Right cardiac atrium (tissue), 5 donors: ENCODE measurements around the gene HTR3C. TPM values are rescaled to one million over a fixed set of nuclear protein-coding genes. Genes with fewer than 3 reads are reported as not detected.
"Not testable (repeated sequence)": the region's sequence is repeated elsewhere in the genome, so short reads cannot be mapped to it uniquely, and the experiment has no call there.

ENCODE experiments used
- ATAC-seq, 2 donors: fragments of 200-7000 bp; cut with Tn5 transposase; one replicate each; pipeline versions ENCODE4 v1.8.0 to v1.9.1; 2020; ENCODE audit warnings: moderate library complexity in 2 of 2, mild to moderate bottlenecking in 1 of 2
- DNase-seq, 3 donors: peaks; one replicate each; pipeline ENCODE4 v3.0.0-alpha.2; 2020
- H3K27ac ChIP-seq: one replicate; pipeline ENCODE4 v1.5.1; 2013; ENCODE audit warnings: mild to moderate bottlenecking, low read length, control low read depth, moderate library complexity
- H3K27me3 ChIP-seq: one replicate; pipeline ENCODE4 v1.6.1; 2013; ENCODE audit not compliant: control insufficient read depth, insufficient read depth
- H3K4me1 ChIP-seq: one replicate; pipeline ENCODE4 v1.6.1; 2013; ENCODE audit warnings: low read length; ENCODE audit not compliant: control insufficient read depth, insufficient read depth
- H3K4me3 ChIP-seq: one replicate; pipeline ENCODE4 v1.5.1; 2013; ENCODE audit warnings: low read length, control low read depth
- H3K9me3 ChIP-seq: one replicate; pipeline ENCODE4 v1.6.1; 2013; ENCODE audit warnings: low read length; ENCODE audit not compliant: control insufficient read depth
- WGBS: extraction: QIAGEN DNeasy Blood & Tissue Kit; methylation state at CpG from one replicate; pipeline ENCODE4 v1.1.7; 2013; 5-methylcytosine and 5-hydroxymethylcytosine counted together
- intact Hi-C, 4 donors: fragments of 100-400 bp; cut with DNase I; formaldehyde crosslinking; loops; one replicate each; pipeline versions ENCODE4 v1.11.0 to v1.14.0; 2022 to 2023
- polyA plus RNA-seq: library from polyadenylated mRNA; stranded (reverse); fragments of 200-250 nt; gene quantifications from one replicate; pipeline ENCODE4 v1.2.3, GENCODE V29; 2013
- total RNA-seq, 4 donors: library from RNA; stranded (reverse); fragmentation: NEBNext Ultra II Directional; extraction: Animal tissue kit (Norgen Biotek cat#: 25700); gene quantifications; one replicate each; pipeline ENCODE4 v1.2.1, GENCODE V29; 2021
- donor health status: healthy with polysubstance abuse.
- donor health status: DM: no; HTN: yes; CAD: no.
- donor health status: DM: no; HTN: no; CAD: no.
- donor health status: DM: no; HTN: yes; CAD: no; lungs with severe emphysema.
- donor health status: DM: yes; HTN: yes; CAD: no.

Gene HTR3C
- total and polyA plus RNA-seq, 5 donors, result not detected

DNA sequence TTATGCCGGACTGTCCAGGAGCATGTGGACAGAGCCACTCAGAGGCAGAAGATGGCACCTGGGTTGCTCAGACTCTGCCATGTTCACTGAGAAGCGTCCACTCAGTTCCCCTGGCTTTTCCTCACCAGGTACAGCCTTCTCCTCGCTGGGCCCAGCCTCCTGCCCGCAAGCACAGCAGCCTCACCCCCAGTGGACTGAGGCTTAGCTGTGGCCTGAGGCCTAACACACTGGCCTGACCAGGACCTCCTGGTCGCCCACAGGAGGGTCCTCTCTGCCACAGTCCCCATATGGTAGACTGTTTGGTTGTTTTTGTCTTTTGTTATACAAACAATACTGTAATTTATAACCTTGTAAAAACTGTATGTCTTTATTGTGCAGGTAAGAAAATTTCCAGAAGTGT, 15.5 kb downstream of the HTR3C start:
- ATAC-seq (no peak), DNase-seq (no peak)
- Histone ChIP-seq H3K27ac (no peak overlapping the region), H3K4me1 (no peaks in the 10 kb centered on the region), H3K27me3 (no peaks in the 10 kb centered on the region), H3K9me3 (no peaks in the 10 kb centered on the region), H3K4me3 (no peak overlapping the region)
- 91% methylated on average over 5 of the region's 5 CpGs for WGBS
- intact Hi-C loops, result no loop called here

DNA sequence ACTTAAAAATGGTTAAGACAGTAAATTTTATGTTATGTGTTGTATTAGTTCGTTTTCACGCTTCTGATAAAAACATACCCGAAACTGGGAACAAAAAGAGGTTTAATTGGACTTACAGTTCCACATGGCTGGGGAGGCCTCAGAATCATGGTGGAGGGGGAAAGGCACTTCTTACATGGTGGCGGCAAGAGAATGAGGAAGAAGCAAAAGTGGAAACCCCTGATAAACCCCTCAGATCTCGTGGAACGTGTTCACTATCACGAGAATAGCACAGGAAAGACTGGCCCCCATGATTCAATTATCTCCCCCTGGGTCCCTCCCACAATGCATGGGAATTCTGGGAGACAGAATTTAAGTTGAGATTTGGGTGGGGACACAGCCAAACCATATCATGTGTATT, 18.3 kb downstream of the HTR3C start:
- H3K27me3 ChIP-seq, H3K4me1 ChIP-seq, H3K9me3 ChIP-seq, DNase-seq, H3K4me3 ChIP-seq, intact Hi-C loops, ATAC-seq, H3K27ac ChIP-seq: not testable (repeated sequence)
- 87% methylated on average over 7 of the region's 7 CpGs for WGBS

DNA sequence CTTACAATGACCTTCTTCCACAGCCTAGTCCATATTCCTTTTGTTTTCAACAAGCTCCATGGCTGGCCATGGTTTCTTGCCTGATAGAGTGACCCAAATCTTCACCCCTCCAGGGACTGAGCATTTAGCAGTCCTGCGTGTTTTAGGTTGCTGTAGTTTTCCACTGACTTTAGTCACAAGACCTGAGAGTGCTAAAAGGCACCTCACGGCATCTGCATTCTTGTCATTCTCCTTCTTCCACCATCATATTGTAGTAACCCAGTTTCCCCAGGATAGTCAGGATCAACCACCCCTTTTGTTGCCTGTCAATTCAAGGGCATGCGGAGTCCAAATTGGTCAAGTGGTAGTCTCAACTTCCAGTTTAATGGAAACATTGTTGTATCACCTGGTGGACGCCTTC, 20.8 kb downstream of the HTR3C start:
- intact Hi-C loops, result no loop called here
- ATAC-seq, result no peak
- Histone ChIP-seq H3K27me3 (no peaks in the 10 kb centered on the region), H3K27ac (no peak overlapping the region), H3K4me1 (no peaks in the 10 kb centered on the region), H3K9me3 (no peaks in the 10 kb centered on the region), H3K4me3 (no peak overlapping the region)
- no peak for DNase-seq
- WGBS, result 77% methylated on average over 4 of the region's 4 CpGs

DNA sequence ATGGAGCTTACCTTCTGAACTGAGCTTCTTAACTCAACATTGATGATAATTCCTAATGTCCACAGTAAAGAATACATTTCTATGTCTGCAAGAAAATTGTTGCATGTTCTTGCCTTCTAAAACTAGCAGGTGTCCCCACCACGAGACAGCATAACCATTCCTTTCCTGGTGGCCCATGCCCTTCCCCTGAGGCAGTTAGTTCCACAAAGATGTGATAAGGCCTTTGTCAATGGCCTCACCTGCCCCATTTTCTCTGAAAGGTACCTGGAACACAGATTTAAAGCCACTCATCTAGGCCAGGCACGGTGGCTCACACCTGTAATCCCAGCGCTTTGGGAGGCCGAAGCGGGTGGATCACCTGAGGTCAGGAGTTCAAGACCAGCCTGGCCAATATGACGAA, 23.1 kb downstream of the HTR3C start:
- Histone ChIP-seq H3K4me3 (no peak overlapping the region), H3K27ac (no peak overlapping the region), H3K4me1 (no peaks in the 10 kb centered on the region), H3K9me3 (no peaks in the 10 kb centered on the region), H3K27me3 (no peaks in the 10 kb centered on the region)
- no peak for ATAC-seq
- intact Hi-C loops, result no loop called here
- DNase-seq, result no peak
- 91% methylated on average over 6 of the region's 6 CpGs for WGBS

DNA sequence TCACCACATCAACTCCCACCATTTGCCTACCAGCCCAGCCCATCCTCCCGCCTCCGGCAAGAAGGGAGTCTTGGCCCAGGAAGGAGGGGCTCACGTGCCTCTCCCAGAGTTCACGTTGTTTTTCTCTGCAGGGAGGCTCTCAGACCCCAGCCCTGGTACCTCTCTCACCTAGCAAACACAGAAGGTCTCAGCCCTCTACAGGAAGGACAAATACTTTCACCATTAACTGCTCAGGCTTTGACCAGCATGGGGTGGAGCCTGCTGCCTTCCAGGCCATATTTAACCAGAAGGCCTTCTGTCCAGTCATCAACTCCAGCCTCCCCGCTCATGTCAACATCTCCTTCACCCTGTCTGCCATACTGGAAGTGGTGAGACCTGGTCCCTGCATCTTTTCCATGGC, 25.0 kb downstream of the HTR3C start:
- no peaks in the 10 kb centered on the region for H3K9me3 ChIP-seq
- H3K4me1 ChIP-seq, result no peaks in the 10 kb centered on the region
- 64% methylated on average over 5 of the region's 5 CpGs for WGBS
- intact Hi-C loops, result no loop called here
- no peak for DNase-seq
- no peak for ATAC-seq
- no peak overlapping the region for H3K27ac ChIP-seq
- H3K4me3 ChIP-seq, result no peak overlapping the region
- no peaks in the 10 kb centered on the region for H3K27me3 ChIP-seq

DNA sequence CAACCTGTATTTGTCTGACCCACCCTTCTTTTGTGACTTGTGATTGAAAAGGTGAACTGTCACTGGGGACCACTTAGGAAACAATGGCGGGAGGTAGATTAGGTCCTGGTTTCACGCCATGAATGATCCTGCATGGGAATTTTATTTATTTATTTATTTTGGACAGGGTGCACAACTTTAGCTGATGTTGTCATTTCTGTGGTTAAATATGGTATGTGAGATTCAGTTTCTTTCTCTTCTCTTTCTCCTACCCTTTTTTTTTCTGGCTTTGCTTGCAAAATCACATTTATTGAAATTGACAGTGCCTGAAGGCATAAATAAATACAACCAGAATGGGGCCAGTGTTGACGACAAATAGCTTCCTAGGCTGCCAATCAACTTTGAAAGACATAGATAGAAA, 26.0 kb downstream of the HTR3C start:
- H3K4me3 ChIP-seq, result no peak overlapping the region
- 71% methylated on average over 3 of the region's 3 CpGs for WGBS
- intact Hi-C loops, result no loop called here
- DNase-seq (no peak), ATAC-seq (no peak)
- no peaks in the 10 kb centered on the region for H3K9me3 ChIP-seq
- H3K27me3 ChIP-seq, result no peaks in the 10 kb centered on the region
- H3K4me1 ChIP-seq, result no peaks in the 10 kb centered on the region
- no peak overlapping the region for H3K27ac ChIP-seq

DNA sequence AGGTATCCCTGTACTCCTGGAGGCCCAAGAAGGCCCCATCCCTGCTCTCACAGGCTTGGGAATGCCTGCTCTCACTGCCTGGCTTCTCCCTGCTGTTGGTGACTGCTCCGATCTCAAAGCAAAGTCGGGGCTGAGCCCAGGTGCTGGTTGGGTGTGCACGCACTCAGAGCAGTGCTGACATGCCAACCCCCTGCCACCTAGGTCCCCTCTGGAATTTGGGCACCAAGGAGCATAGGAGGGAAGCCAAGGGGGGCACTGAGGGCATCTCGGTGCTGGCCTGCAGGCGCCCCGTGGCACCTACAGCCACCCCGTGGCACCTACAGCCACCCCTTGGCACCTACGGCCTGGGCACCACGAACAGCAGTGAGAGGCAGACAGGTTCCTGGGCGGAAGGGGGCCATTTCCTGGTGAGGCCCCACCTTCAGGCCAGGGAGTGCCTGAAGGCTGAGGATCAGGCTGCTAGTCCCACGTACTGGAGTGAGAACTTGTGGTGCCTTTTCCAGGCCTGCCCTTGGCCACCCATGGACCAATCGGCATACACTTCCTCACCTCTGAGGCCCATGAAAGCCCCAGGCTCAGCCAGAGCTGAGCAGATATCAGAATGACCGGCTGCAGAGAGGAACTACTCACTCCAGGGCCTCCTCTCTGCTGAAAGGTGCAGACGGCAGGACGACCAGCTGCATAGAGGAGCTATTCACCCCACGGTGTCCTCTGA, 28.4 kb downstream of the HTR3C start:
- WGBS, result 80% methylated on average over 16 of the region's 16 CpGs
- ATAC-seq, result no peak
- no peak overlapping the region for H3K4me3 ChIP-seq
- H3K4me1 ChIP-seq, result no peaks in the 10 kb centered on the region
- H3K27me3 ChIP-seq, result no peaks in the 10 kb centered on the region
- intact Hi-C loops, result no loop called here
- DNase-seq, result no peak
- no peaks in the 10 kb centered on the region for H3K9me3 ChIP-seq
- H3K27ac ChIP-seq, result no peak overlapping the region

DNA sequence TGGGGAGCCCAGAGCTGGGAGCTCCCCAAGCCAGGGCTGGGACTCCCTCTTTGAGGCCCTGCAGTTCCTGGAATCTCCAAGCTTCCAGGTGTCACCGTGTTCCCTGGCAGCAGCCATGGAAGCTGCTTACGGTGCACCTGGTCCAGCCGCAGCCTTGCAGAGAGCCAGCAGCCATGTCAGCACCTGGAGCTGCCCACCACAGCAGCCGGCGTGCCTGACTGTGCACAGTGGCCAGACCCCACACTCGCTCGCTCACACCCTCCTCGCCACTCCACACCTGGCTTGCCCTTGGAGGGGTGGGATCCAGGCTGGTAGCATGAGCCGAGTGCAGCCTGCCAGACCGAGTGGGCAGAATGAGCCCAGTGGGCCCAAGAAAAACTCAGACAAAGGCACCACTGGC, 29.2 kb downstream of the HTR3C start:
- no peak overlapping the region for H3K4me3 ChIP-seq
- DNase-seq (no peak), ATAC-seq (no peak)
- no peak overlapping the region for H3K27ac ChIP-seq
- intact Hi-C loops, result no loop called here
- no peaks in the 10 kb centered on the region for H3K27me3 ChIP-seq
- no peaks in the 10 kb centered on the region for H3K9me3 ChIP-seq
- 90% methylated on average over 10 of the region's 10 CpGs for WGBS
- no peaks in the 10 kb centered on the region for H3K4me1 ChIP-seq

DNA sequence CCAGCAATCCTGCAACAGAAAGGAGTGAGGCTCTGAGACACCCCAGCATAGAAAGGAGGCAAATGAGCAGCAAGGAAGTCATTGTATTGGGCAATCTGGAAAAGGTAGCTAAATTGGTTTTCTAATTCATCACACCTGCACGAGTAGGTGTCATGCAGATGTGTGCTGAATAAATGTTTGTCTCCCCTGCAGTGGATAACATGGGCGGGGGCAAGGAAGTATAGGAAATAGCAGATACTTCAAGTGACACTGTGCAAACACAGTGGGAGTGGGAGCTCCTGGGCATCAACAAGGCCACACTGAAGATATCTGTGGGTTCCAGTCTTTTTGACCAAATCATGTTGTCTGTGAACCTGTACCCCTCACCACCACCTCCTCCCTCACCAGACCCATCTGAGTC, 29.6 kb downstream of the HTR3C start:
- H3K4me1 ChIP-seq, result no peaks in the 10 kb centered on the region
- WGBS, result 73% methylated on average over 2 of the region's 2 CpGs
- DNase-seq (no peak), ATAC-seq (no peak)
- H3K27ac ChIP-seq, result no peak overlapping the region
- no peaks in the 10 kb centered on the region for H3K9me3 ChIP-seq
- no peaks in the 10 kb centered on the region for H3K27me3 ChIP-seq
- H3K4me3 ChIP-seq, result no peak overlapping the region
- intact Hi-C loops, result no loop called here

DNA sequence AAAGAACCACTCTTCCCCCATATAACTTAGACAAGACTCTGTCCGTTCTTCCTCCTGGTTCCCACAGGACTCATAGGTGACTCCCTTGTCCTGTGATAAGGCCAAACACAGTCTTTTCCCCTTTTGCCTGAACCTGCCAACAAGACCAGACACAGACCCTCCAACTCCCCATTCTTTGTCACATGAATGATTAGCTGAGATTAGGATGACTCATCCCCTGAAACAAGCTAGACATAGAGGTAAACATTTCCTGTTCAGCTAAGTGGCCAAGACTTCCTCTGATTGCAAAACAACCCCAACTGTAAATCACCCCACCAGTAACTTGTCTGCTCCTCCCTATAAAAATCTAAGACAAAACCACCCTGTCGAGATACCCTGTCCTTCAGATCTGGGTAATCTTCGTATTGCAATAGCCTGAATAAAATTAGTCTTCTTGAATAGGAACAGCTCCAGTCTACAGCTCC, 32.6 kb downstream of the HTR3C start:
- Histone ChIP-seq H3K9me3 (no peaks in the 10 kb centered on the region), H3K4me3 (no peak overlapping the region), H3K27me3 (no peaks in the 10 kb centered on the region), H3K27ac (no peak overlapping the region), H3K4me1 (no peaks in the 10 kb centered on the region)
- WGBS, result 49% methylated on average over 3 of the region's 3 CpGs
- ATAC-seq, result no peak
- DNase-seq, result no peak
- intact Hi-C loops, result no loop called here

DNA sequence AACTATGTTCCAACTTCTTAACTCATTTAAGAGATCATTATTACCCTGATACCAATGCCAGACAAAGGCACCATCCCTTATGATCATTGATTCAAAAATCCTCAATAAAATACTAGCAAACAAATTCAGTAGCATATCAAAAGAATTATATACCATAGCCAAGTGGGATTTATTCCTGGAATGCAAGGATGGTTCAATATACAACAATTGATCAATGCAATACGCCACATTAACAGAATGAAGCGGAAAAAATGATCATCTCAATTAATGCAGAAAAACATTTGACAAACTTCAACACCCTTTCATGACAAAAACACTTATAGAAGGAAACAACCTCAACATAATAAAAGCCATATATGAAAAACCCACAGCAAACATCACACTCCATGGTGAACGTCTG, 39.4 kb downstream of the HTR3C start:
- intact Hi-C loops, result no loop called here
- H3K27me3 ChIP-seq, result no peaks in the 10 kb centered on the region
- no peak overlapping the region for H3K27ac ChIP-seq
- WGBS, result 94% methylated on average over 3 of the region's 3 CpGs
- DNase-seq (no peak), ATAC-seq (no peak)
- no peaks in the 10 kb centered on the region for H3K9me3 ChIP-seq
- no peak overlapping the region for H3K4me3 ChIP-seq
- no peaks in the 10 kb centered on the region for H3K4me1 ChIP-seq

DNA sequence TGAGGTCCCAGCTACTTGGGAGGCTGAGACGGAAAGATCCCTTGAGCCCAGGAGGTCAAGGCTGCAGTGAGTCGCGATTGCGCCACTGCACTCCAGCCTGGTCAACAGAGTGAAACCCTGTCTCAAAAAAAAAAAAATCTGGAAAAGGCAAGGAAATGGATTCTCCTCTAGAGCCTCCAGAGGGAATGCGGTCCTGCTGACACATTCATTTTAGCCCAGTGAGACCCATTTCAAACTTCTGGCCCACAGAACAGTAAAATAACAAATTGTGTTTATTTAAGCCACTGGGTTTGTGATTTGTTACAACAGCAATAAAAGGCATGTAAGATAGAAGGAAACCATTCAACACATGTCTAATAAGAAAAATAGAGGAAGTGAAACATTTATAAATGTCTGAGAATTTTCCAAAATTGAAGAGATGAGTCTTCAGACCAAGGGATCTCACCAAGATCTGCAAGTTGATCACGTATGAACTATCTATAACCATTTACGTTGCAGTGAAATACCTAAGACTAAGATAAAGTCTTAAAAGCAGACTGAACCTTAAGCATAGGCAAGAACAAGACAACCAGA, 44.0 kb downstream of the HTR3C start, which contains the start of gene HTR3E:
Gene HTR3E, plus strand, starts transcription at position 254 of the 573 bp plus-strand sequence. CDS start 466 bp downstream, outside the sequence.
- Histone ChIP-seq H3K4me1 (no peaks in the 10 kb centered on the region), H3K27me3 (no peaks in the 10 kb centered on the region), H3K4me3 (no peak within 1 kb of the TSS), H3K9me3 (peaks cover 2% of the 10 kb centered on the region), H3K27ac (no peak within 1 kb of the TSS)
- DNase-seq, result no peak
- intact Hi-C loops, result no loop called here
- WGBS, result 86% methylated on average over 7 of the region's 7 CpGs
- ATAC-seq, result no peak
